HG03354 (cell line): Measurements from ENCODE around the gene TOGARAM2.

Experiments
- ATAC-seq: cut with Tn5 transposase; IDR thresholded peaks from one replicate; pipeline ENCODE4 v1.9.1; 2021; ENCODE audit warnings: mild to moderate bottlenecking; ENCODE audit not compliant: unreplicated experiment, poor library complexity, severe bottlenecking

Gene TOGARAM2

GRCh38 chr2:28995765-28996750 is 15.0 kb downstream of the TOGARAM2 start:
- no peak for ATAC-seq

- no peak for ATAC-seq
Measured at GRCh38 chr2:28997237-28997846, 16.2 kb downstream of the TOGARAM2 start.

- no peak for ATAC-seq
Measured at GRCh38 chr2:28997847-28998735, 17.0 kb downstream of the TOGARAM2 start.

DNA sequence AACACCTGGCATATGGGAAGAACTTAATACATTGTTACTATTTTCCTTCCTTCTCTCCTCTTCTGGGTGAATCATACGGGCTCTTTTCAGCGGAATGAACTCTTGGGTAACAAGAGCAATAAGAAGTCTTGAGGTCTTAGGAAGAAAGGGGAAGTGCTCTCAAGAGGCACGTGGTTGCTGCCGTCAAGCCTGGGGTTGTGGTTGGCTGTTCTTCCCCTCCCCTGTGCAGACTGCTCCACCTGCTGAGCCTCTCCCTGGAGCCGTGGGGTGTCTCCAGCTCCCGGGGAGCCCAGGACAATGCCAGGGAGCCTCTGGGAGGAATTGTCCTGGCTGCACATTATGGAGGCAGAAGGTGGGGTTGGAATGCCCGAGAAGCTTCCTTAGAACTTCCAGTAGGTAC is 19.4 kb downstream of the TOGARAM2 start:
- peak; percentile 96 for ATAC-seq

DNA sequence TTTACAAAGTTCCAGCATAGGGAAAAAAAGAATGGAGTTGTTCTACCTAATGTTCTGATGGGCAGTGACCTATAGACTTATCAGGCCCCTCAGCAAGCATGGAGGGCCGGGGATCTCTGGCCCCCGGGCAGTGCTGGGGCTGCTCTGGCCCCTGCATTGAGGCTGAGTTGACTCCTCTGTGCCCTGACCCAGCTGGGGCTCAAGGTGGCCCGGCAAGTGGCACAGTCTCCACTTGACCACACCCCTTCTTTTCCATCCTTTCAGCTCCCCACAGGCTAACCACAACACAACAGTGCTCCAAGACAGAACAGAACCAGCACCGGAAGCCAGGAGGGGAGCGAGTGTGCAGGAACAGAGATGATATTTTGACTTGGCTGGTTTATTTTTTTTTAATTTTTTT is 19.9 kb downstream of the TOGARAM2 start:
- peak; percentile 12 for ATAC-seq

DNA sequence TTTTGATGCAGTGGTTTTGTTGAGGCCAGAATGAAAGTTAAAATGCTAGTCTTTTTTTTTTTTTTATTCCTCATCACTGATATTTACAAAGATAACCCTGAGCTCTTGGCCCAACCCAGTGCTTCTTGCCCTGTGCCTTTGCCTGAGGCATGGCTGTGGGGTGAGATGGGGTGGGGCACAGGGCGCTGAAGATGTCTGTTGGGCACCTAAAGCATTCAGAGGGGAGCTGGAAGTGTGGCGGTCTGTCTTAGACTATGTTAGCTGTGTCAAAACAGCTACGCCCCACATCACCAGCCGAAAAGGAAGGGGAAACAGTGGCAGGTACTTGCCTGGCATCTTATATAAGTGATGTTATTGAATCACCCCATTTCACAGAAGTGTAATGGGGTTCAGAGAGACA is 20.7 kb downstream of the TOGARAM2 start:
- ATAC-seq: no peak

- no peak for ATAC-seq
Measured at GRCh38 chr2:29004755-29005154, 23.7 kb downstream of the TOGARAM2 start.

DNA sequence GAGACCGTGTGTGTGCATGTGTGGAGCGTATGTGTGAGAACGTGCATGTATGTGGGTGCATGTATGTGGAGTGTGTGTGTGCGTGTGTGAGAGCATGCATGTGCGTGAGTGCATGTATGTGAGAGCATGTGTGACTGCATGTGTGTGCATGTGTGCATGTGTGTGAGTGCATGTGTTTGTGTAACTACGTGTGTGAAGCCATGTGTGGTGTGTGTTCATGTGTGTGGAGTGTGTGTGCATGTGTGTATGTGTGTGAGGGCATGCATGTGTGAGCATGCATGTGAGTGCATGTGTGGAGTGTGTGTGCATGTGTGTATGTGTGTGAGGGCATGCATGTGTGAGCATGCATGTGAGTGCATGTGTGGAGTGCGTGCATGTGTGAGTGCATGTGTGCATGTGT is 24.2 kb downstream of the TOGARAM2 start:
- ATAC-seq: no peak

GRCh38 chr2:29006092-29006979 is 25.2 kb downstream of the TOGARAM2 start:
- ATAC-seq: no peak

GRCh38 chr2:29006980-29007301 is 25.8 kb downstream of the TOGARAM2 start:
- ATAC-seq: no peak

DNA sequence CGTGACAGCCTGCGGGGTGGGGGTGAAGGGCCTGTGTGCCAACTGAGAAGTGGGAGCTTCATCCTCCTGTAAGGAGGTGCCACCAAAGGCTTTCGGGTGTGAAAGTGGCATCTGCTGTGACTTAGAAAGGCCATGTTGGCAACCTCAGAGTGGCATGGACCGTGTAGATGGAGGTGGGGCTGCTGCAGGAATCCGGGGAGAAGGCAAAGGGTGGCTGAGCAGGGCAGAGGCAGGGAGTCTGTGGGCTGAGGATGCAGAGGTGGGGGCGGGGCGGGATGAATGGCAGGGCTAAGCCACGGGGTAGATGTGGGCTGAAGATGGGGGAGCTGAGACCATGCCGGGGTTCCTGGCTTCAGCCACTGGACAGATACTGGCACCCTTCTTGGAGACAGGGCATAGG is 28.2 kb downstream of the TOGARAM2 start:
- ATAC-seq: no peak

GRCh38 chr2:29009711-29010677 is 28.9 kb downstream of the TOGARAM2 start:
- no peak for ATAC-seq

- ATAC-seq: no peak
Measured at GRCh38 chr2:29010946-29011345, 29.8 kb downstream of the TOGARAM2 start.

DNA sequence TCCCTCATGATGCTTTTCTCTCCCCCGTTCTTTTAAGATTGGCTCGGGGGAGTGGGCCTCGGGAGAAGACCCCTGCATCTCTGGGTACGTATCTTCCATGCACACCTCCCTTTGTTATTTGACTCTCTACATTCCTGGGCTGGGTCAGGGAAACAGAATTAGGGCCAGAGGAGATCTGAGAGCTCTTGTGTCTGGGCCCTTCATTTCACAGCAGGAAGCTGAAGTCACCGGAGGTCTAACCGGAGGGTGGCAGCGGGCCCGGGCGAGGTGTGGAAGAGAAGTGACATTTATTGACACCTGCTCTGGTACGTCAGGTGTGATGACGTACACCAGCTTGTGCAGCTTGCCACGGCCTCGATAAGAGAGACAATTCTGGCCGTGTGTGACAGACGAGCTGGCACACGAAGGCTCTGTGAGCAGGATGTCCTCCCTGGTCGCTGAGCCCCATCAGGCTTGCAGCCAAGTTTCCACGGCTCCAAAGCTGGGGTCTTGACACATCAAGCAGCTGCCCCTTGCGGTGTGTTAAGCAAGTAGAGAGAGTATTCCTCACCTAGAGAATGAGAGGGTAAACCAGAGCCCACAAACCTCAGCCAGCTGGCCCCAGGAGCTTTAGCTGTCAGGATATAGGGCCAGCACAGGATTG is 30.4 kb downstream of the TOGARAM2 start:
- ATAC-seq: no peak

- ATAC-seq: peak; percentile 32
Measured at GRCh38 chr2:29012211-29012681, 31.1 kb downstream of the TOGARAM2 start.

DNA sequence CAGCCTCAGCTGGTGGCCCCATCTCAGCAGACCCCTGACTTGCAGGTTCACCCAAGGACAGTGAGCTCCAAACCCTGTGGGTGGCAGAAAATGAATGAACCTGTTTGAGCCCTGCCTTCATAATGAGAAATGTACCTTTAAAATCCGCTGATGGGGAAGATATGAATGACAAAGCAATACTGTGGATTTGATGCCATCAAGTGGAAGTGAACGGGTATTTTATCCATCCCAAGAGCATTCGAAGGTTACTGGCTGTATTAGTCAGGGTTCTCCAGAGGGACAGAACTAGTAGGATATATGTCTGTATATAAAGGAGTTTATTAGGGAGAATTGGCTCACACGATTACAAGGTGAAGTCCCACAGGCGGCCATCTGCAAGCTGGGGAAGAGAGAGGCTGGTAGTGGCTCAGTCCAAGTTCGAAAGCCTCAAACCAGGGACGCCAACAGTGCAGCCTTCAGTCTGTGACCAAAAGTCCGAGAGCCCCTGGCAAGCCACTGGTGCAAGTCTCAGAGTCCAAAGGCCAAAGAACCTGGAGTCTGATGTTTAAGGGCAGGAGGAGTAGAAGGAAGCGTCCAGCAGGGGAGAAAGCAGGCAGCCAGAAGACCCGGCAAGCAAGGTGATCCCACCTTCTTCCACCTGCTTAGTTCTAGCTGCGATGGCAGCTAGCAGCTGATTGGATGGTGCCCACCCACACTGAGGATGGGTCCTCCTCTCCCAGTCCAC is 32.1 kb downstream of the TOGARAM2 start:
- ATAC-seq: no peak

DNA sequence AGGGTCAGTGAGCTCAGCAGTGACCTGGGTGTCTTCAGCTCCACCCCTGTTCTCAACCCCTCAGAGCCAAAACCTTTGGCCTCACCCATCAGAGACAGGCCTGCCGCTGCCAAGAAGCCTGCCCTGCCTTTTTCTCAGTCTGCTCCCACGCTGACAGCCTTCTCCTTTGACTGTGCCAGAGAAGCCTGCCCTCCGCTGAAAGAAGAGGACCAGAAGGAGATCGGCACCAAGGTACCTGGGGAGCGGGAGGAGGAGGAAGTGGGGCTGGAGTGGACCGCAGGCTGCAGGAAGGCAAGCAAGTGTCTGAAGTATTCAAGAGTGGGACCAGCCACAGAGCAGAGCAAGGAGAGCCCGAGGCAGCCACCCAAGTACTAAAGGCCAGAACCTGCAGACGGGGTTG is 33.2 kb downstream of the TOGARAM2 start:
- peak; percentile 12 for ATAC-seq
